H1 (cell line): ENCODE results near the gene HEXIM1. TPM values are rescaled to one million over a fixed set of nuclear protein-coding genes. Genes with fewer than 3 reads are reported as not detected.

ENCODE experiments used
- CTCF ChIA-PET: fragments of 300-600 bp; sonication (Branson Sonifier 250); formaldehyde crosslinking; loops from one replicate; lab custom pipeline; 2021; ENCODE audit not compliant: partially characterized antibody; lab: Charles Lee
- POLR2A ChIA-PET: fragments of 300-600 bp; sonication (Branson Sonifier 250); formaldehyde crosslinking; loops from one replicate; lab custom pipeline; 2021; ENCODE audit warnings: inconsistent platforms; ENCODE audit not compliant: partially characterized antibody; lab: Charles Lee
- DNase-seq, 2 experiments: peaks; one replicate each; pipeline versions ENCODE4 v3.0.0 to v3.0.0-alpha.2; 2010 to 2022; ENCODE audit warnings: low spot score in 2 of 2, low read depth in 1 of 2, mixed read lengths in 1 of 2
- FAIRE-seq: peaks from 2 replicates; lab custom pipeline; 2011; peaks lifted over from hg19 to GRCh38; lab: Jason Lieb, UNC
- H2AFZ ChIP-seq: 2 replicates; pipeline ENCODE4 v1.8.1; 2012; ENCODE audit warnings: low read length, inconsistent platforms
- H2AK5ac ChIP-seq: 2 replicates; pipeline ENCODE4 v1.6.1; 2013; ENCODE audit warnings: low read depth, low read length
- H2BK120ac ChIP-seq: replicated peaks from 2 replicates; pipeline ENCODE3; 2013; ENCODE audit warnings: low read depth, low read length, inconsistent platforms
- H2BK12ac ChIP-seq: 2 replicates; pipeline ENCODE4 v1.6.1; 2013; ENCODE audit warnings: low read depth, low read length
- H2BK15ac ChIP-seq: 2 replicates; pipeline ENCODE4 v1.6.1; 2013; ENCODE audit warnings: low read length
- H2BK20ac ChIP-seq: 2 replicates; pipeline ENCODE4 v1.6.1; 2013; ENCODE audit warnings: low read length
- H2BK5ac ChIP-seq: 2 replicates; pipeline ENCODE4 v1.6.1; 2013; ENCODE audit warnings: low read depth, low read length
- H3K14ac ChIP-seq: 2 replicates; pipeline ENCODE4 v1.6.1; 2013; ENCODE audit warnings: inconsistent platforms; ENCODE audit not compliant: insufficient read length
- H3K18ac ChIP-seq: 2 replicates; pipeline ENCODE4 v1.6.1; 2013; ENCODE audit warnings: low read length; ENCODE audit errors: extremely low read depth
- H3K23ac ChIP-seq: 2 replicates; pipeline ENCODE4 v1.6.1; 2013; ENCODE audit warnings: inconsistent platforms; ENCODE audit not compliant: insufficient read length
- H3K23me2 ChIP-seq: 2 replicates; pipeline ENCODE4 v1.6.1; 2013; ENCODE audit warnings: low read depth, low read length
- H3K27ac ChIP-seq: 2 replicates; pipeline ENCODE4 v1.6.1; 2011; ENCODE audit warnings: low read depth, low read length, inconsistent platforms
- H3K27me3 ChIP-seq, 4 experiments: replicated peaks in 1 of 4; 1 replicate in 1 of 4; 2 replicates in 3 of 4; pipeline versions ENCODE4 v1.6.1 to v1.8.1; 2011 to 2013; ENCODE audit warnings: low read length in 3 of 4, mild to moderate bottlenecking in 3 of 4, inconsistent platforms in 2 of 4, mixed read lengths in 2 of 4, moderate library complexity in 1 of 4; ENCODE audit not compliant: control insufficient read depth in 3 of 4, insufficient read depth in 3 of 4; ENCODE audit errors: extremely low read depth in 1 of 4
- H3K36me3 ChIP-seq, 4 experiments: 2 replicates each; pipeline versions ENCODE4 v1.6.1 to v1.8.1; 2011 to 2013; ENCODE audit warnings: mild to moderate bottlenecking in 4 of 4, low read length in 3 of 4, moderate library complexity in 2 of 4, control low read depth in 1 of 4, inconsistent platforms in 1 of 4; ENCODE audit not compliant: insufficient read depth in 4 of 4, control insufficient read depth in 2 of 4
- H3K4ac ChIP-seq: replicated peaks from 2 replicates; pipeline ENCODE3; 2013; ENCODE audit warnings: low read length, low read depth, mixed read lengths, inconsistent platforms; ENCODE audit not compliant: insufficient read length
- H3K4me1 ChIP-seq, 4 experiments: replicated peaks in 1 of 4; 1 replicate in 1 of 4; 2 replicates in 3 of 4; pipeline versions ENCODE4 v1.6.1 to v1.8.1; 2011 to 2013; ENCODE audit warnings: low read length in 3 of 4, inconsistent platforms in 2 of 4, mixed read lengths in 1 of 4; ENCODE audit not compliant: insufficient read depth in 4 of 4, control insufficient read depth in 3 of 4
- H3K4me2 ChIP-seq, 2 experiments: 2 replicates each; pipeline versions ENCODE4 v1.6.1 to v1.8.1; 2011 to 2013; ENCODE audit warnings: low read depth in 2 of 2, low read length in 2 of 2, control low read depth in 1 of 2, inconsistent platforms in 1 of 2, mild to moderate bottlenecking in 1 of 2; ENCODE audit not compliant: insufficient read depth in 1 of 2
- H3K4me3 ChIP-seq, 4 experiments: fragments of 200-600, 300-600 bp in 1 of 4; sonication (generic), shearing (Covaris generic), sonication (Bioruptor Twin) in 1 of 4; 2 replicates each; pipeline versions ENCODE4 v1.5.1 to v1.8.1; 2011 to 2016; ENCODE audit warnings: low read length in 4 of 4, low read depth in 3 of 4, control low read depth in 2 of 4, inconsistent platforms in 2 of 4, mild to moderate bottlenecking in 2 of 4, mixed read lengths in 1 of 4, moderate library complexity in 1 of 4; ENCODE audit not compliant: insufficient read depth in 2 of 4; ENCODE audit errors: extremely low read depth in 1 of 4
- H3K56ac ChIP-seq: replicated peaks from 2 replicates; pipeline ENCODE3; 2013; ENCODE audit warnings: low read depth, mild to moderate bottlenecking, mixed read lengths, low read length, inconsistent platforms; ENCODE audit not compliant: insufficient read length
- H3K79me1 ChIP-seq: 2 replicates; pipeline ENCODE4 v1.6.1; 2013; ENCODE audit warnings: low read depth, low read length, control low read depth
- H3K79me2 ChIP-seq, 2 experiments: 2 replicates each; pipeline versions ENCODE4 v1.6.1 to v1.8.1; 2012 to 2013; ENCODE audit warnings: low read length in 2 of 2, mild to moderate bottlenecking in 2 of 2, inconsistent platforms in 1 of 2; ENCODE audit not compliant: insufficient read depth in 2 of 2, control insufficient read depth in 1 of 2
- H3K9ac ChIP-seq, 4 experiments: replicated peaks in 1 of 4; 1 replicate in 1 of 4; 2 replicates in 3 of 4; pipeline versions ENCODE4 v1.6.1 to v1.8.1; 2011 to 2013; ENCODE audit warnings: low read depth in 3 of 4, low read length in 3 of 4, control low read depth in 2 of 4, mild to moderate bottlenecking in 2 of 4, moderate library complexity in 2 of 4, inconsistent platforms in 1 of 4; ENCODE audit errors: extremely low read depth in 1 of 4
- H3K9me3 ChIP-seq, 2 experiments: 2 replicates each; pipeline versions ENCODE4 v1.6.1 to v1.8.1; 2012 to 2013; ENCODE audit warnings: mild to moderate bottlenecking in 2 of 2, moderate library complexity in 2 of 2, control low read depth in 1 of 2, inconsistent platforms in 1 of 2, low read depth in 1 of 2, low read length in 1 of 2, mixed read lengths in 1 of 2; ENCODE audit not compliant: insufficient read depth in 2 of 2
- H4K20me1 ChIP-seq, 2 experiments: replicated peaks in 1 of 2; 2 replicates each; pipeline versions ENCODE3 to v1.8.1; 2011 to 2013; ENCODE audit warnings: inconsistent platforms in 2 of 2, low read length in 2 of 2, mild to moderate bottlenecking in 1 of 2; ENCODE audit not compliant: insufficient read depth in 2 of 2, control insufficient read depth in 1 of 2
- H4K5ac ChIP-seq: 2 replicates; pipeline ENCODE4 v1.6.1; 2013; ENCODE audit warnings: low read length, low read depth, mixed read lengths, inconsistent platforms; ENCODE audit not compliant: insufficient read length
- H4K8ac ChIP-seq: 2 replicates; pipeline ENCODE4 v1.8.0; 2013; ENCODE audit warnings: mild to moderate bottlenecking, moderate library complexity, low read length, inconsistent platforms; ENCODE audit not compliant: insufficient read depth; ENCODE audit errors: extremely low read depth
- H4K91ac ChIP-seq: replicated peaks from 2 replicates; pipeline ENCODE3; 2013; ENCODE audit warnings: low read length, mixed read lengths, inconsistent platforms; ENCODE audit not compliant: insufficient read length
- CBX8 ChIP-seq: fragments of 300-800, 300-1000 bp; sonication (generic); IDR thresholded peaks from 2 replicates; pipeline ENCODE4 v1.7.1; 2016; ENCODE audit warnings: low read depth, low read length, borderline replicate concordance
- EGR1 ChIP-seq: IDR thresholded peaks from 2 replicates; pipeline ENCODE4 v1.6.1; 2011; ENCODE audit warnings: low read depth, low read length, borderline replicate concordance
- EP300 ChIP-seq, 2 experiments: IDR thresholded peaks; 1 replicate in 1 of 2; 2 replicates in 1 of 2; pipeline ENCODE4 v1.6.1; 2011 to 2012; ENCODE audit warnings: low read depth in 2 of 2, low read length in 2 of 2, mild to moderate bottlenecking in 2 of 2, borderline replicate concordance in 1 of 2, inconsistent platforms in 1 of 2, moderate library complexity in 1 of 2
- NANOG ChIP-seq: IDR thresholded peaks from 2 replicates; pipeline ENCODE4 v1.6.1; 2011; ENCODE audit warnings: low read length, low read depth, mild to moderate bottlenecking, inconsistent platforms; ENCODE audit not compliant: insufficient read depth, poor library complexity, severe bottlenecking
- POLR2A ChIP-seq, 2 experiments: IDR thresholded peaks; 1 replicate in 1 of 2; 2 replicates in 1 of 2; pipeline ENCODE4 v1.6.1; 2011; ENCODE audit warnings: low read depth in 2 of 2, low read length in 2 of 2, mild to moderate bottlenecking in 2 of 2; ENCODE audit errors: control extremely low read depth in 1 of 2
- SAP30 ChIP-seq: fragments of 300-600 bp; sonication (generic); IDR thresholded peaks from 2 replicates; pipeline ENCODE4 v1.7.1; 2012; ENCODE audit warnings: low read length, moderate library complexity, mild to moderate bottlenecking, inconsistent platforms; ENCODE audit not compliant: insufficient read depth, insufficient replicate concordance
- WGBS, 2 experiments: shearing (Covaris generic) in 1 of 2; methylation state at CpG; one replicate each; pipeline versions ENCODE4 v1.1.6 to v1.1.7; 2013 to 2015; ENCODE audit warnings: low lambda C conversion rate in 2 of 2, mixed read lengths in 2 of 2, inconsistent platforms in 1 of 2, low coverage in 1 of 2, missing lambda C conversion rate in 1 of 2; ENCODE audit not compliant: insufficient replicate concordance in 2 of 2, insufficient coverage in 1 of 2, insufficient read length in 1 of 2; ENCODE audit errors: extremely low coverage in 1 of 2, missing lambda C conversion rate in 1 of 2; 5-methylcytosine and 5-hydroxymethylcytosine counted together
- polyA plus RNA-seq, 7 experiments: library from polyadenylated mRNA; depleted of rRNA in 3 of 7; stranded (reverse) in 5 of 7; unstranded in 2 of 7; fragments of >200 nt in 5 of 7; fragments of 200-250 nt in 2 of 7; gene quantifications; 1 replicate in 5 of 7; 2 replicates in 1 of 7; 4 replicates in 1 of 7; pipeline versions ENCODE4 v1.2.1 to v1.2.3, GENCODE V29; 2011 to 2013; ENCODE audit warnings: missing spikeins in 2 of 7, mixed read lengths in 2 of 7
- total RNA-seq: library from RNA; stranded (reverse); fragmentation: NEBNext Ultra II Directional; extraction: Animal tissue kit (Norgen Biotek cat#: 25700); gene quantifications from 2 replicates; pipeline ENCODE4 v1.2.1, GENCODE V29; 2021
- TF ChIP-seq, protein P1 (sequence below): IDR thresholded peaks from 2 replicates; pipeline ENCODE4 v1.6.1; 2012; ENCODE audit warnings: low read length, inconsistent platforms

HEXIM1 gene
- total and polyA plus RNA-seq, 2 of the 8 experiments (the other 6 are each of a cell fraction or from before 2014, with no cell fraction given) = 9.1 to 38.3 TPM

DNA sequence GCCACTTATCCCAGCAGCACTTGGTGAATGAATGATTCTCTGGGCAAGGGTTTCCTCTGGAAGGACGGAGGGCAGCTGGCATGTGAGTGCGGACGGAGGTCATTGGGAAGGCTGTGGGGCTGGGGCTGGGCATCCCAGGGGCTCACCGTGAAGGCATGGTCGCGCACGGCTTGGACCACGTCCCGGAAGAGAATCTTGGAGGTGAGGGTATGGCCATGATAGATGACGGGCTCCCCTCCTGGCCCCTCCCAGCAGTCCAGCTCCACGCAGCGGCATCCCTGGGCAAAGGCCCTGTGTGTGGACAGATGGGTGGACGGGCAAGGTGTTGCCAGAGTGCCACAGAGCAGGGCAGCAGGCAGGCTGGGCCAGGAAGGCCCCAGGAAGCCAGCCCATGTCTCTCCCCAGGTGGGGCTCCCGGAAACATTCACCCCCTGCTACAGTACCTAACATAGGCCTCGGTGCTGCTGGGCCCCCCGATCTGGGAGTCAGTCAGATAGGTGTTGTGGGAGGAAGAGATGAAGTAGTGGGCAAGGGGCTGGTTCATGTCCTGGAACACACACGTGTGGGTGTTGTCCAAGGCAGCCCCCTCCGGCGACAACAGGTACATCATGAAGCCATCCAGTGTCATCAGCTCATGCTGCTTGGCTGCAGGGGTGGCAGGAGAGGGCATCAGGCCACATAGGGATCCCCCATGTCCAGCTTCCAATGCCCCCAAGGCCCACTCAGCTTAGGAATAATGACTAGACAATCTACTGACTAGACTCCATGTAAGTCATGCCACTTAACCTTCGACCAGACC is 30.2 kb upstream of the HEXIM1 start:
- DNase-seq (no peak), FAIRE-seq (no peak)
- Histone ChIP-seq H3K27ac (no peak overlapping the region), H3K23ac (no peak overlapping the region), H3K79me1 (no peaks in the 10 kb centered on the region), H2BK12ac (no peak overlapping the region), H2BK5ac (no peak overlapping the region), H3K4ac (no peak overlapping the region), H3K79me2 (no peaks in the 10 kb centered on the region), H4K5ac (no peak overlapping the region), H3K56ac (no peak overlapping the region), H4K91ac (no peak overlapping the region), H3K9ac (no peak overlapping the region; a peak in 1 of 7 replicates), H3K4me3 (no peak overlapping the region), H2BK20ac (no peak overlapping the region), H3K23me2 (no peaks in the 10 kb centered on the region), H4K8ac (no peak overlapping the region), H3K4me2 (no peak overlapping the region), H2AK5ac (no peak overlapping the region), H3K4me1 (peaks cover 0 to 9% (median 5%) of the 10 kb centered on the region in 4 experiments; a peak in 3 of 7 replicates), H3K27me3 (no peaks in the 10 kb centered on the region), H2AFZ (no peak overlapping the region), H3K14ac (no peak overlapping the region), H4K20me1 (peaks cover 0 to 2% of the 10 kb centered on the region in 2 experiments), H2BK15ac (no peak overlapping the region), H3K18ac (no peak overlapping the region), H2BK120ac (no peak overlapping the region), H3K36me3 (no peaks in the 10 kb centered on the region), H3K9me3 (no peaks in the 10 kb centered on the region)
- CTCF ChIA-PET = interaction anchor here (0.5 to 4.7 kb wide), 17 partner anchors 12 to 198 kb away, joined by 3 to 50 read pairs (median 4); partner anchors contain the start of genes ACBD4 and PLCD3
- 90% methylated on average over 19 of the region's 20 CpGs; no CpG with 5 or more reads in 1 of the 2 experiments for WGBS, 2 experiments
- POLR2A ChIA-PET = interaction anchor here (0.7 to 2.0 kb wide), 9 partner anchors 9 to 43 kb away, joined by 3 to 10 read pairs (median 5); partner anchors contain the start of gene HEXIM1
- TF ChIP-seq EGR1 = no peak
- TF ChIP-seq, protein P1, sequence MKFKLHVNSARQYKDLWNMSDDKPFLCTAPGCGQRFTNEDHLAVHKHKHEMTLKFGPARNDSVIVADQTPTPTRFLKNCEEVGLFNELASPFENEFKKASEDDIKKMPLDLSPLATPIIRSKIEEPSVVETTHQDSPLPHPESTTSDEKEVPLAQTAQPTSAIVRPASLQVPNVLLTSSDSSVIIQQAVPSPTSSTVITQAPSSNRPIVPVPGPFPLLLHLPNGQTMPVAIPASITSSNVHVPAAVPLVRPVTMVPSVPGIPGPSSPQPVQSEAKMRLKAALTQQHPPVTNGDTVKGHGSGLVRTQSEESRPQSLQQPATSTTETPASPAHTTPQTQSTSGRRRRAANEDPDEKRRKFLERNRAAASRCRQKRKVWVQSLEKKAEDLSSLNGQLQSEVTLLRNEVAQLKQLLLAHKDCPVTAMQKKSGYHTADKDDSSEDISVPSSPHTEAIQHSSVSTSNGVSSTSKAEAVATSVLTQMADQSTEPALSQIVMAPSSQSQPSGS = no peak
- TF ChIP-seq SAP30 = no peak
- TF ChIP-seq NANOG = no peak
- no peak for TF ChIP-seq EP300 (IDR thresholded peaks at IDR 0.05; ENCODE audit: borderline replicate concordance in 1 of 2, low read depth in 2 of 2, low read length in 2 of 2)
- no peak for TF ChIP-seq CBX8
- TF ChIP-seq POLR2A (IDR thresholded peaks at IDR 0.05; ENCODE audit: control extremely low read depth in 1 of 2, low read depth in 2 of 2, low read length in 2 of 2) = no peak
